CD4-positive, alpha-beta T cell treated with Interleukin-1 beta for 1 hour (primary cell): Measurements from ENCODE around the gene GPR31.
A peak's percentile ranks its signal among the peaks of the same experiment; 100 is the strongest.

Source experiments
- DNase-seq, 2 donors: peaks; one replicate each; pipeline ENCODE4 v3.0.0-alpha.2; 2020 to 2022

The GPR31 gene

DNA sequence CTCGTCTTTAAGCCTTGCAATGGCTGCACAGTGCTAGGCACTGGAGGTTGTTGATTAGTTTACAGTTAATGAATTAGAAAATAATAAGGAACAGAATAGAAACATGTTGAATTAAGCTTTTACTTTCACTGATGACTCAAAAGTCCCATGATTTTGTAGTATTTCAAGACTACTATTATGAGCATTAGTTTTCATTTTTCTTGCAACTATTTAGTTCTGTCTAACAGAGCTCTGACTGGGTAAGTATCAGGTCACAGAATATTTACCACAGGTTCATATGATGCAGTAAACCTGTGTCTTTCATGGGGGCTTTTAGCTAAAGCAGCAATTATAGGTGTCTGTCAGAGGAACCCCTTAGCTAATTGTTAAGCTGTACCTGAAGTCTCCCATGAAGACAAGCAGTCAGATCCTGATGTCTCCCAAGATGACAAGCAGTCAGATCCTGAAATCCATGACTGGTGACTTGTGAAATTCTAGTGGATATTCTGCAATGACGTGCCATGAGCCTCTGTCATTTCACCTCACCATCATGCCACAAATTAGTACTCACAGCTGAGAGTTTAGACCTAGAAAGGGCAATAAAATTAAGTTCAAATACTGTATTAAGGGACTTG is 8.2 kb upstream of the GPR31 start:
- no peak for DNase-seq

DNA sequence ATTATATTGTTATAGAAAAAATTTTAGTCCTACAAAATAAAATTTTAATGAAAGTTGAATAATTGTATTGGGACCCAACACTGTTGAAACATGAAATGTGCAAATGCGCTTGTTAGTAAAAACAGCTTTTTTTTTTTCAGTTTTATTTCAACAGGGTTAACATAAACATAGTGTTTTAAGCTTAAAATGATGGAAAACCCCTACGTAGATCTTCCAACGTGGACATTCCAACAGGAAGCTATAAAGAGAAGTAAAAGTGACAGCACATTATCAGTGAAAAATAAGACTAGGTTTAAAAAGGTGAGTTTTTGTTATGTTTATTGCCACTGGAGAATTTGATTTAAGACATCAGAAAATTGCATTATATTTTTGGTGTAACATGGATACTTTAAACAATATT is 6.5 kb upstream of the GPR31 start:
- no peak for DNase-seq

DNA sequence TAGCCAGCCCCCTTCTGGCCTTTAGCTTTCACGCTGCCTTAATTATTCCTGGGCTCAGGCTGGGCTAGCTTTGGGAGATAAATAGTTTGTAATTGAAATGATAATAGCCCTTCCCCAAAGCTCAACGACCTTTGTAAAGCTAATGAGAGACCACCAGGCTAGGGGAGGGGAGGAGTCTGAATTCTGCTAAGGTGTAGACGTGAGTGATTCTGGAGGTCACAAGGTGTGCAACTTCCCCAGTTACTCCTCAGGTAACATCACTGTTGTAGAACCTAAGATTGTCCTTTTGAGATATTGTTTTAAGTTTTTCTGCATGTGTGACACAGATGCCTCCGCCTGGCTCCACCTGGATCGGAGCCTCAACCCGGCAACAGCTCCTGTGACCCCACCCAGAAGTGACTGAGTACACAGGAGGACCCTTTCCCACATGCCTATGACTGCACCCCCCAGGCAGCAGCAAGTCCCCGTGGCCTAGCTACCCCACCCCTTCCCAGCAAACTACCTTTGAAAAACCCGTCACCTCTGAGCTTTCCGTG is 5.8 kb upstream of the GPR31 start:
- DNase-seq = no peak

DNA sequence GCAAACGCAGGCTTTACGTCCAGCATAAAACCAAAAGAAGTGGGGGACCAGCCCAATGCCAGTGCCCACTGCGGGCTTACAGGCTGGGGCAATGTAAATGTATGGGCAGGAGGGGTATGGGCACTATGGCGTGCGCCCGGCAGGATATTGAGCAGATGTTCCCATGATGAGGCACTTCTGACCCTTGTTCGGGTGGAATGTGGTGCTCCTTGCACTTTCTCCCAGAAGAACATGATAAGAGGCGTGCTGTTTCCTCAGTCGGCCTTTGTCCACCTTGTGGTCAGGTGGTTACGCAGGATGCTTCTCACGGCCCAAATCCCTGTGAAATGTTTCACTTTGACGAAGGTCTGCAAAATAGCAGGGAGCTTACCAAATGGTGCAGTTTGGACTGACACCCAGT is 4.8 kb upstream of the GPR31 start:
- DNase-seq = no peak

DNA sequence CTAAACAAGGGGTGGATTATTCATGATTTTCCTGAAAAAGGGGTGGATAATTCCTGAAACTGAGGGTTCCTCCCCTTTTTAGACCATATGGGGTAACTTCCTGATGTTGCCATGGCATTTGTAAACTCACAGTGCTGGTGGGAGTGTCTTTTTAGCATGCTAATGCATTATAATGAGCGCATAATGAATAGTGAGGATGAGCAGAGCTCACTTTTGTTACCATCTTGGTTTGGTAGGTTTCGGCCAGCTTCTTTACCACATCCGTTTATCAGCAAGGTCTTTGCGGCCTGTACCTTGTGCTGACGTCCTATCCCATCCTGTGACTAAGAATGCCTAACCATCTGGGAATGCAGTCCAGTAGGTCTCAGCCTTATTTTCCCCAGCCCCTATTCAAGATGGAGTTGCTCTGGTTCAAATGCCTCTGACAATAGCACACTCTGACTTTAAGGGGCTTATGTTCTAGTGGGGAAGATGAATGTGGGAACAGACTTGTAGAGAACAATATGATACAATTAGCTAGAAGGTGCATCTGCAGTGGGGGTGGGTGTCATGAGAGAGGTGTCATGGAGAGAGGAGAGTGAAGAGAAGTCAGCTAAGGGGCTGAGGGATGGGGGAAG is 4.2 kb upstream of the GPR31 start:
- no peak for DNase-seq

DNA sequence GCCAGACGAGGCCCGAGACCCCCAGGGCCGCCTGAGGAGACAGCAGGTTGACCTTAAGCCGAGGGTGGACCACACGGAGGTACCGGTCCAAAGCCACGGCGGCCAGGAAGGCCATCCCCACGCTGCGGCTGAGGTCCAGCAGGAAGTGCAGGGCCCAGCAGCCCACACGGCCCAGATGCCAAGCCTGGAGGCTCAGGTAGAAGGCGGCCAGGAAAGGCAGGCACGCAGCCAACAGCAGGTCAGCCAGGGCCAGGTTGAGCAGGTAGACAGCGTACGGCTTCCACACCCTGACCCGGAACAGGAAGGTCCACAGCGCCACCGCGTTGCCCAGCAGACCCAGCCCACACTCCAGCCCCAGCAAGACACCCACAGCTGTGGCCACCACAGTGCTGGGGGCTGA is 366 bp downstream of the GPR31 start:
- DNase-seq = no peak

DNA sequence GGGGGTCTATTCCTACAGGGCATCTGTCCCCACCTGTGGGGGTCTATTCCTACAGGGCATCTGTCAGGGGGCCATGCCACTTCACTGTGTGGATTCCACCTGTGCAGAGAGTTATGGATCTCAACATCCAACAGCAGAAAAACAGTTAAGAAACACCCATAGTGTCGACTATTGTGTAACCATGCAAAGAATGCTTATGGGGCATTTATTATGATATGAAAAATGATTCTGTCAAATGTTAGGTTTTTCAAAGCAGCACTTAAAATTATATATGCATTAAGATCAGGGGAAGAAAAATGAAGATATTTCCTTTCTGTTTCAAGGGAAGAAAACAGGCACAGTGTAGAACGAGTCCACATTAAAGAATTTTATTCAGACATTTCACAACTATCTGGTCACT is 2.9 kb downstream of the GPR31 start:
- DNase-seq = no peak

DNA sequence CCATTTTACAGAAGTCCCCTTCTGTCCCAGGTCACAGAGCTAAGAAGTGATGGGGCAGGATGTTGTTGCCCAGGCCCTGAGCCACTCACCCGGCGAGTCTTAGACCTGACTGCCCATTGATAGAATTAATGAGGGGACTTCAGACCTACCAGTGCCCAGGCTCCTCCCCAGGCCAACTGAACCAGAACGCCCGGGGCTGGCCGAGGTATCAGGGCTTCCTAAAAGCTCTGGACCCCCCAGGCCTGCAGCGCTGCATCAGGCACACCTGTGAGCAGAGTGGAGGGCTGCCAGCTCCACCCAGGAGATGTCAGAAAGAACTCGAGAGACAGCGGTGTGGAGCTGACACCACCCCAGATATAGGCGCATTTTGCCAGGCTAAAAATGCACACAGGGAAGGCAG is 3.5 kb downstream of the GPR31 start:
- DNase-seq = no peak

DNA sequence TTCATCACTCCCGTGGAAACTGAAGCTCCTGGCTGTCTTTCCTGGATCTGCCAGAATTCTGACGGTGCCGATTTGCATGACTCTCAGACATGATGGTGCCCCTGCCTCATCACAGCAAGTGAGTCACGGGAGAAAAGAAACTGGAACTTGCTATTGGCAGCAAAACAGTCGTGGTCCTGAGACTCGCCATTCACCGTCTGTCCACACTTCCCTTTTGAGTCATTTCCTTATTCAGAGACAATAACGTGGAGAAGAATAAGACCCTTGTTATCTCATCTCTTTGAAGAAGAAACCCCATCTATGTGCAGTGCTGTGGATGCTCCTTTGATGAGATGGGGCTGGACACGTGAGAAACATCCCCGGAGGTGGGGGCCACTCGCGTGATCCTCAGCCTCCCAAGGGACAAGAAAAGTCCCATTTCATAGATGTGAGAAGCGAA is 4.2 kb downstream of the GPR31 start:
- peak; percentile 22 to 61 for DNase-seq

DNA sequence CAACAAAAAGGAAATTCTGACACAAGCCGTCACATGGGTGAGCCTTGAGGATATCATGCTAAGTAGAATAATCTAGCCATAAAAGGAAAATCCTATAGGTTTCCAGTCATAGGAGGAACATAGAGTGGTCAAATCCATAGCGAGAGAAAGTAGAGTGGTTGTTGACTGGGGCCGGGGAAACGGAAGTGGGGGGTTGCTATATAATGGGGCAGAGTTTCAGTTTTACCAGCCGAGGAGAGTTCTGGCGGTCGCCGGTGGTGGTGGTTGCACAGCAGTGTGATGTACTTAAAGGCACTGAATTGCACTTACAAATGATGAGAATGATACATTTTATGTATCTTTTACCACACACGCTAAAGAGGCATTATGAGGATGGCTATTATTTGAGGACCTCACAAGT is 4.9 kb downstream of the GPR31 start:
- no peak for DNase-seq

DNA sequence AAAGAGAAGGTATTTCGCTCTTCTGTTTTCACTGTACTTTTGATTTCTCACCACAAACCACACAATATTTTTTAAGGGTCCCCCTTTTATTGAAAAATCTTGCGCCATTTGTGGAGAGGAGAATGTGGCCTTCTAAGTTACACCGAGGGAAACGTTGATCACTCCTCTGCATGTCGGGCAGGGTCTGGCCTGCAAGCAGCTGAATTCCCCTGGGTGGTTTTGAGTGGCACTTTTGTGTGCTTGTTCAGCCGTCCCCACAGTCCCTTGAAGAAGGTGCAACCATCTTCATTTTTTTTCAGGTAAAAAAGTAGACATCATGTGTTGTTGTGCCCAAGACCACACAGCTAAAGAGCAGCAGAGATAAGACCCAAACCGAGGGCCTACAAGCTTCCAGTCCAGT is 6.1 kb downstream of the GPR31 start:
- DNase-seq = no peak

DNA sequence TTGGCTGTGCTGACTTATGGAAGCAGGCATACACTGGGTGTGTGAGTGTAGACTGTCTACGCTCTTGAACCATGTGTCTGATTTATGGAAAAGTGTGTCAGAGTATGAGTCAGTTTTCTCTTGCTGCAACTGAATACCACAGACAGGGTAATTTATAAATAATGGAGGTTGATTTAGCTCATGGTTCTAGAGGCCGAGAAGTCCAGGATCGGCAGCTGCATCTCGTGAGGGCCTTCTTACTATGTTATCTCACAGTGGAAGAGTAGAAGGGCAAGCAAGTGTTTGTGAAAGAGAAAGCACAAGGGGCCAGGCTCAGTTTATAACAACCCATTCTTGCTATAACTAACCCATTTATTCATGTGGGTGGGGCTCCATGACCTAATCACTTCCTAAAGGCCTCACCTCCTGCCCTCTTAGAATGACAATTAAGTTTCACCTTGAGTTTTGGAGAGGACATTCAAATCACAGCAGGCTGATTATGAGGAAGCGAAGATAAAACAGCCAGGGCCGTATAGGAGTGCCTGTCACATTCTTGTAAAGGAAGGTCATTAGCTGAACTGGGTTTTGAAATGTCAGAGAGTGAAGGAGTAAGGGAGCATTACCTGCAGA is 6.7 kb downstream of the GPR31 start:
- no peak for DNase-seq

DNA sequence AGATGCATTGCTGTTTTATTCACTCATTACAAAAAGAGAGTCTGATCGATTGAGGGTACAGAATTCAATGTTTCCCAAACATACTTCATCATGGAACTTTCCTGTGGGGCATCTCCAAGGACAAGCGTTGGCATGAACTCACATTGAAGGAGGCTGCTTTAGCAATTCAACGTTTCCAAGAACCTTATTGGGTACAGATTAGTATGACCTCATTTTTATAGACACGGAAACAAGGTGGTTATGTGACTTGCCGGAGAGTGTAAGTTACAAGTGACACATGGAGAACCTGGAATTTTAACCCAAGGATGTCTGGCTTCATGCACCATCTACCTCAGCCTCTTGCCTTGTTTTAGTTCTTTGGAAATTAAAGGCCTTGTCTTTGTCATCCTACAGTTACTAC is 8.8 kb downstream of the GPR31 start:
- no peak for DNase-seq

DNA sequence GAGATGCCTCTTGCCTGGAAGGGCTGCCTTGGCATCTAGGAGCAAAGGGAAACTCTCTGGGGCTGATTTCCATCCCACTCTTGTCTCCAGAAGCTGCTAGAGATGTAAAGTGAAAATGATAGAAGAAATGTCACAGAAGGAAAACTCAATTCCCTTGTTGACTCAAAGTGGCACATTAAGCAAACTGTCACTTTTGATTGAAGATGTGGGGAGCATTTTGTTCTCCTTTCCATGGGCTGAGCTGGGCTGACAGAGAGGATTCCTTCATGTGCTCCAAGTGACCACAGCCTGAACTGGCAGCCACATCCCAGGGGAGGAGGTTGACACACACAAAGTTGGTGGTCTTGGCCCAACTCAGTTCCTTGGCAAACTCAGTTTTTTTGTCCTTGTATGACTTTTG is 9.8 kb downstream of the GPR31 start:
- DNase-seq = no peak

DNA sequence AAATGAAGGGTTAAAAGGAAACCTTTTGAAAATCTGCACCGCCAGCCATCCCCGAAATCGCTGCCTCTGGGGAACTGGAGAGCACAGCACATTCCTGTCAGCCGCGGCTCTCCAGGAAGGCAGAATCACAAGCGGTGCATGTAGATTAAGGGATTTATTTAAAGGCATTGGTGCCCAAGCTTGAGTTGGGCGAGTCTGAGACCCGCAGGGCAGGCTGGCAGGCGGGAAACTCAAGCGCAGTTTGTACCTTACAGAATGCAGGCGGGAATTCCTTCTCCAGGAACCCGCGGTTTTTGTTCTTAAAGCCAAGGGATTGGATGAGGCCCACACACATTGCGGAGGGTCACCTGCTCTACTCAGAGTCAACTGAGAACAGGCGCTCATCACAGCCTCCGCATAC is 10.8 kb downstream of the GPR31 start:
- no peak for DNase-seq

DNA sequence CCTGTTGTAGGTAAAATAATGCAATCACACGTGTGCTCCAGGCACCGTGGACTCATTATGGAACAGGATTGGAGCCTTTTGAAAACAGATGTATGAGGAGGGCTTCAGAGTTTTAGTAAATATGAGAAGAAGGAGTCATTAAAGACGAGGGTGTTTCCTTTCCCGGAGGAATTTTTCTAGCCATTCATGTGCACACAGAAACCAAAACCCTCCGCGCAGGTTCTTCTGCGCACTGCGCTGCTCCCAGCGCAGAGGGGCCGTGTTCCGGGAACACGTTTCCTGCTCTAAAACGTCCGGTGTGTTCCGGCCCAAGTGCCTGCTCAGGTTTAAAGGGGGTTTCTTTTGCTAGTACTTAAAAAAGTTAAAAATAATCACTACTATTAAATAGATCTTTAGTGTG is 11.6 kb downstream of the GPR31 start:
- DNase-seq = no peak

DNA sequence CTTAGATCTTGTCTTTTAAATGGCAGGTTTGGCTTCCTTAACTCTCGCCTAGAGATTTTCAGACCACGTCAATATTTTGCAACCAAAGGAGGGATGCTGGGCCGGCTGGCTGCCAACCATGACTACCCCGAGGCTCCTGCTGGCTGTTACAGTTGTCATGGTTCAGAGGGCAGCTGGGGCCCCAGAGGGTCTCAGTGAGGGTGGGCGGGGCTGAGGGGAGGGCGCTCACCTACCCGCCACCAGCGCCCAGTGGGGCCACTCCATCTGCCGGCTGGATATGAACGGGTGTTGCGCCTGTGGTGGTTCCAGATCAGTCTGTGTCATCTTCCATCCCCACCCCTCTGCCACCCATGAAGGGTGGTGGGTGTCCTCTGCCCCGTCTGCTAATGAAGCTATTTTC is 12.3 kb downstream of the GPR31 start:
- no peak for DNase-seq

DNA sequence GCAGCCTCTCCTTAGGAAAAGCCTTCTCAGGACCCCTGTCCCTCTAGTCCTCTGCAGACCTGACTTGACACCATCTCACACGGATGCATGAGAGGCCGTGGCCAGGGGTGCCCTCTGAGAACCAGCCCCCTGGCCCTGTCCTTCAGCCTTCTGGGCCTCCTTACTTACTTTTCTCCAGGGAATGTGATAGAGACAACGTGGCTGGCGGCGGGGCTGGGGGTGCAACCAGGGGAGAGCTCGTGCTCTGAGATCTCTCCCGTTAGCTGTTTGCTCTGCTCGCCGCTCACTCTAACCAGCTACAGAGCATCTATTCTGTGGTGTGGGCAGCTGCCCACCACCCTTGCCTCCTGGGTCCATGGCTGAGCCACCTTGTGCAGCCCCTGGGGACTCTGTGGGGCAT is 14.7 kb downstream of the GPR31 start:
- DNase-seq = no peak

DNA sequence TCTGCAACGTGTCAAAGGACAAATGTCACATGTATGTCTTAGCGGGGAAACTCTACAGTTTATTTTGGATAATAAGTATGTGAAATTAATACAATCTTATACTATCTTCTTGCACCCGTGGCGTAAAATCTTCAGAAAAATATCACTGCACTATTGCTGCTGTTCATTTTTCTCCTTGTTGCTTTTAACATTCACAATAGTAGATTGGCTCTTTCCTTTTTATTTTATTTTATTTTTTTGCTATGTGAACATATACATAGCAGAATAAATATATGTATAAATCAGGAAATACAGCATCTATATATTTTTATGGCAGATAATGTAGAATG is 15.4 kb downstream of the GPR31 start:
- DNase-seq = no peak

DNA sequence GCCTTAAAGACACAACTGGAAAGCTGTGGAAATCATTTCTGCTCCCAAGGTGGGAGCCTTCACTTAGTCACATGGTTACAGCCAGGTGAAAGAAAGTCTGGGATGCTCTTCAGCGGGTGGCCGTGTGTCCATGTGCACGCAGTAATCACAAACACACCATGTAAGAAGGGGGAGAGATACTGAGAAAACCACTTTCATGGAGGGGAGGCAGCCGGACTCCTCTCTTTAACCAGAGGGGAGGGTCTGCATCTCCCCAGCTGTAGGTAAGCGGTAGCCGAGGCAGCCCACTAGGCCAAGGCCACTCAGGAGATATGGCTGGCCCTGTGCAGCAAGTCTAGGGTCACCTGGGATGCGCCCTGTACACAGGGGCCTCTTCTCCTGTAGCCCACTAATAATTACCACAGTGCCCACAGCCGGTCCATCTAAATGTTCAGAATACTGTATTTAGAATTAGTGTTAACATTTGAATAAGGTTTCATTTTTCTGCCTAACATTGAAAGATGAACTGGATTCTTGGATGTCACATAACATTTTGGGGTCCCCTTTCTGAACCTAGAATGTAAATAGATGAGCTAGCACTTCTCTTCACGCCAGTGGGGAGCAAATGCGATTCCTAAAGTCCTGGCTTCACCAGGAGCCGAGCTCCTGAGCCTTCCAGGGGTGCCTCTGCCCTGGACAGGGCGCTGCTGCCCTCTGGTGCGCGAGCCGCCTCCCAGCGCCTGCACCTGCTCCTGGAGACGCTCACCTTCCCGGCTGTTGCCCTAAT is 15.9 kb downstream of the GPR31 start:
- DNase-seq = peak; percentile 58 to 62

DNA sequence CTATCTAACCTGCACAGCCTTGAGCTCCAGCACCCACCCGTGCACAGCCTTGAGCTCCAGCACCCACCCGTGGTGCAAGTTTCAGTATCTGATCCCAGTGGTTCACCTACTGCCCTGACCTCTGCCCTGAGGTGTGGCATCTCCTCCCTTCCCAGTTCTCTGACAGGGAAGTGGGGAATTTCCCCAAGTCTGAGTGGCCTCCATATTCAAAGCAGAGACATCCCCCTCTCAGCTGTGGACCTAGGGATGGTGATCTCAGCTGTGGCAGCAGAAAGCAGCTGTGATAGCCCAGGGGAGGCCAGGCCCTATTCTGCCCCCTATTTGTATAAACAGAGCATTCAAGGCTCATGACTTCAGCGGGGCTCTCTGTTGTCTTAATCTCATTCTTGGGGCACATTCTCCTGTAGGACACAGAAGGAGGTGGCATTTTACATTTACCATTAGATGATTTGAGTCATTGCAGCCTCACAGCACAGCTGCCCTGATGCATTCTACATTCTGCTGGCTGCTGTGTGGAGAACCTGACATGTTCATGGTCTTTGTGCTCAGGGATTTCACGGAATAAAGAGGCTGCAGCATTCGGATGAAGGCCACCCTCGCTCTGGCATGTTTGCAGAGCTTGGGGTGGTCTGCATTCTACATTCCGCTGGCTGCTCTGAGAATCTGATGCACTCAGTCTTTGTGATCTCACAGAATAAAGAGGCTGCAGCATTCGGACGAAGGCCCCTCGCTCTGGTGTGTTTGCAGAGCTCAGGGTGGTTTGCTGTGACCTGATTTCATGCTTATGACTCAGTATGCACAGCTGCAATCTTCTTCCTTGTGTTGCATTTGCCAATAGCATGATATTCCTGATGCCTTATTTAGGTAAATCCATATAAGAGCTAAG is 16.9 kb downstream of the GPR31 start:
- DNase-seq = no peak

DNA sequence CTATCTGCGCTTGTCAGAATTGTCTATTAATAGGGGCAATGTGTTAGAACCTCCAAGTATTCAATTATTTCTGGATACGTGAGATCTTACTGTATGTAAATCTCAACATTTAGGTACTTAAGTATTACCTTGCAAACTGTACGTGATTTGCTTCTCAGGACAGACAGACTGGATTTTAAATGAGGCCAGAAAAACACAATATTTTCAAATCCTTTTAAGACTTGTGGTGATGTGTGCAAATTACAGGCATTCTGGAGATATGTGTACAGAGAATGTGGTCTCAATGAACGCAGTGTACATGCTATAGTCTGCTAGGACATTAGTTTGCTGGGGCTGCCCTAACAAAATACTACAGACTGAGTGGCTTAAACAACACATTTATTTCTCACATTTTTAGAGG is 18.0 kb downstream of the GPR31 start:
- DNase-seq = no peak

DNA sequence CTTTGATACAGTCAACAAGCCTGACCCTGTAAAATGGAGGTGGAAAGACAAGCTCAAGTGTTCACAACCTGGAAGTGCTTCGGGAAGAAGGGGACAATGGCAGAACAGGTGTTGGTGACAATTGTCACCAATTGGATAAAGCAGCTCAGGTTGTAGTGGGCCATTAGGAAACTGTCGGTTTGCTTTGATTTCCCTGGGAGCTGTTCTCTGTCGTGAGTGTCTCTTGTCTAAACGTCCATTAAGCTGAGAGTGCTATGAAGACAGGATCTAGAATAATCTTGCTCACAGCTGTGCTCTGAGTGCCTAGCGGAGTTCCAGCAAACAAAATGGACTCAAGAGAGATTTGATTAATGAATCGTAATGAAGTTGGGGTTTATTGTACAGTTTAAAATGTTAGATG is 19.9 kb downstream of the GPR31 start:
- DNase-seq = no peak
